Activated CD4-positive, CD25-positive, alpha-beta regulatory T cell treated with anti-CD3 and anti-CD28 coated beads, Interleukin-2, amount 50 U/mL, for 72 hours (primary cell): ENCODE measurements around the gene KLHL25.

Experiments
- DNase-seq: peaks from one replicate; pipeline ENCODE4 v3.0.0; 2021

The KLHL25 gene

GRCh38 chr15:85777250-85778106 is 17.2 kb downstream of the KLHL25 start:
- no peak for DNase-seq

GRCh38 chr15:85773970-85774369 is 20.8 kb downstream of the KLHL25 start:
- no peak for DNase-seq

- DNase-seq = no peak
Measured at GRCh38 chr15:85773249-85773648, 21.5 kb downstream of the KLHL25 start.

GRCh38 chr15:85772668-85773067 is 22.1 kb downstream of the KLHL25 start:
- no peak for DNase-seq

- DNase-seq = no peak
Measured at GRCh38 chr15:85771781-85772445, 22.8 kb downstream of the KLHL25 start.

- DNase-seq = no peak
Measured at GRCh38 chr15:85771271-85771670, 23.5 kb downstream of the KLHL25 start.

- DNase-seq = no peak
Measured at GRCh38 chr15:85770096-85771041, 24.4 kb downstream of the KLHL25 start.

GRCh38 chr15:85769182-85769900 is 25.4 kb downstream of the KLHL25 start:
- no peak for DNase-seq

- no peak for DNase-seq
Measured at GRCh38 chr15:85768595-85769168, 26.0 kb downstream of the KLHL25 start.

GRCh38 chr15:85767785-85768529 is 26.8 kb downstream of the KLHL25 start:
- no peak for DNase-seq

GRCh38 chr15:85766001-85766831 is 28.5 kb downstream of the KLHL25 start:
- no peak for DNase-seq

- no peak for DNase-seq
Measured at GRCh38 chr15:85764649-85765277, 30.0 kb downstream of the KLHL25 start.

- DNase-seq = no peak
Measured at GRCh38 chr15:85763673-85764633, 30.8 kb downstream of the KLHL25 start.

- no peak for DNase-seq
Measured at GRCh38 chr15:85763157-85763556, 31.6 kb downstream of the KLHL25 start.

GRCh38 chr15:85762756-85763127 is 32.0 kb downstream of the KLHL25 start:
- no peak for DNase-seq

- DNase-seq = no peak
Measured at GRCh38 chr15:85762039-85762755, 32.5 kb downstream of the KLHL25 start.

GRCh38 chr15:85761635-85762034 is 33.1 kb downstream of the KLHL25 start:
- DNase-seq = no peak
